ENCODE measurements around the gene TP53TG3D. TPM values are rescaled to one million over a fixed set of nuclear protein-coding genes. Genes with fewer than 3 reads are reported as not detected.
"Not testable (repeated sequence)": the region's sequence is repeated elsewhere in the genome, so short reads cannot be mapped to it uniquely, and the experiment has no call there.

Gene TP53TG3D
- total and polyA plus RNA-seq, 9 of the 15 experiments (the other 6 are each of a cell fraction or from before 2014, with no cell fraction given): 1.3 to 11.7 (median 3.6) TPM

GRCh38 chr16:32283917-32284495 is 30.9 kb downstream of the TP53TG3D start:
- H3K4me3 ChIP-seq; in situ Hi-C loops (cut with MboI); ATAC-seq: not testable (repeated sequence)

More at GRCh38 chr16:32283917-32284495, 30.9 kb downstream of the TP53TG3D start:
- H3K36me3 ChIP-seq (ENCODE audit: control insufficient read depth, insufficient read depth, low read length); H3K4me2 ChIP-seq (ENCODE audit: insufficient read depth, low read length); DNase-seq (ENCODE audit: extremely low read depth in 1 of 4, low spot score in 3 of 4); H3K9me3 ChIP-seq (replicated peaks; ENCODE audit: control insufficient read depth, insufficient read depth, low read depth, low read length); H4K20me1 ChIP-seq (replicated peaks; ENCODE audit: control insufficient read depth, insufficient read depth, low read length); H3K9me1 ChIP-seq (ENCODE audit: control insufficient read depth, insufficient read depth, low read length); H3K79me2 ChIP-seq (ENCODE audit: control insufficient read depth, insufficient read depth, low read length); H3K27me3 ChIP-seq (ENCODE audit: control insufficient read depth in 2 of 2, insufficient read depth in 2 of 2, low read length in 2 of 2); H3K27ac ChIP-seq (ENCODE audit: extremely low read depth, low read depth, low read length); BruUV-seq (replicated peaks); H2AFZ ChIP-seq (ENCODE audit: low read depth, low read length); CTCF ChIA-PET (ENCODE audit: low intra/inter-chr PET ratio); H3K9ac ChIP-seq (ENCODE audit: insufficient read depth in 1 of 2, low read depth in 2 of 2, low read length in 2 of 2); POLR2A ChIA-PET; intact Hi-C loops (cut with micrococcal nuclease); H3K4me1 ChIP-seq (replicated peaks in 1 of 2; ENCODE audit: control insufficient read depth in 2 of 2, insufficient read depth in 2 of 2, low read length in 2 of 2); FAIRE-seq; TF ChIP-seq CEBPG (CRISPR knock-in tag; IDR thresholded peaks at IDR 0.05); ATF3 (CRISPR knock-in tag; conservative IDR thresholded peaks at IDR 0.05): not testable (repeated sequence)
- 40% methylated on average over 1 of the region's 5 CpGs for WGBS (ENCODE audit: insufficient coverage, low coverage, missing lambda C conversion rate)
- TF ChIP-seq TRIM24 (IDR thresholded peaks at IDR 0.05) (peak; percentile 95 to 97), ZNF24 (IDR thresholded peaks at IDR 0.05) (peak; percentile 78), CEBPG (tag; conservative IDR thresholded peaks at IDR 0.05 in 1 of 2, IDR thresholded peaks at IDR 0.05 in 1 of 2) (peak in 1 of 2 experiments; percentile 53; a peak in 2 of 4 replicates), ATF3 (IDR thresholded peaks at IDR 0.05) (peak; percentile 52)

Measured in K562 (cell line).